HEK293T (cell line): Measurements from ENCODE around the gene PIAS4.

ENCODE experiments used
- ARNT ChIP-seq: fragments of 450-650 bp; IDR thresholded peaks from 2 replicates; pipeline ENCODE4 v1.6.1; 2017; ENCODE audit warnings: mild to moderate bottlenecking
- BHLHE40 ChIP-seq: fragments of 450-650 bp; IDR thresholded peaks from 2 replicates; pipeline ENCODE4 v1.6.1; 2016; ENCODE audit warnings: mild to moderate bottlenecking, moderate library complexity, borderline replicate concordance
- FOXK2 ChIP-seq: fragments of 450-650 bp; IDR thresholded peaks from 2 replicates; pipeline ENCODE4 v1.6.1; 2016; ENCODE audit warnings: mild to moderate bottlenecking
- PKNOX1 ChIP-seq: fragments of 450-650 bp; IDR thresholded peaks from 2 replicates; pipeline ENCODE4 v1.6.1; 2016
- SP1 ChIP-seq: fragments of 450-650 bp; IDR thresholded peaks from 2 replicates; pipeline ENCODE4 v1.6.1; 2017
- SUZ12 ChIP-seq: fragments of 450-650 bp; IDR thresholded peaks from 2 replicates; pipeline ENCODE4 v1.6.1; 2016; ENCODE audit warnings: mild to moderate bottlenecking

GRCh38 chr19:4061178-4061682 lies 53.7 kb downstream of the PIAS4 start:
- no peak for TF ChIP-seq FOXK2
- TF ChIP-seq ARNT: no peak
- no peak for TF ChIP-seq SUZ12
- no peak for TF ChIP-seq PKNOX1
- TF ChIP-seq BHLHE40: no peak
- no peak for TF ChIP-seq SP1
